ENCODE measurements around the gene ERP44.
A peak's percentile ranks its signal among the peaks of the same experiment; 100 is the strongest.

Gene ERP44

GRCh38 chr9:99966716-99967115 is 132.1 kb downstream of the ERP44 start:
- Histone ChIP-seq H3K27ac (ENCODE audit: low read depth, low read length) (no peak overlapping the region), H3K4me1 (ENCODE audit: control insufficient read depth in 5 of 5, insufficient read depth in 5 of 5, low read length in 5 of 5) (no peaks in the 10 kb centered on the region), H3K4me3 (ENCODE audit: low read depth in 1 of 5, low read length in 5 of 5) (no peak overlapping the region), H3K27me3 (ENCODE audit: control insufficient read depth in 5 of 5, insufficient read depth in 4 of 5, low read length in 5 of 5) (no peaks in the 10 kb centered on the region), H3K9me3 (ENCODE audit: control insufficient read depth in 5 of 5, low read length in 5 of 5) (no peaks in the 10 kb centered on the region), H3K36me3 (ENCODE audit: control insufficient read depth in 5 of 5, insufficient read depth in 5 of 5, low read length in 5 of 5) (peaks cover 27 to 38% (median 33%) of the 10 kb centered on the region in 5 donors), H3K9ac (ENCODE audit: low read length in 5 of 5) (no peak overlapping the region)

GRCh38 chr9:99966001-99966400 is 132.8 kb downstream of the ERP44 start:
- no peaks in the 10 kb centered on the region for H3K9me3 ChIP-seq (ENCODE audit: control insufficient read depth in 5 of 5, low read length in 5 of 5)
- H3K9ac ChIP-seq (ENCODE audit: low read length in 5 of 5), result no peak overlapping the region
- H3K4me1 ChIP-seq (ENCODE audit: control insufficient read depth in 5 of 5, insufficient read depth in 5 of 5, low read length in 5 of 5), result no peaks in the 10 kb centered on the region
- H3K4me3 ChIP-seq (ENCODE audit: low read depth in 1 of 5, low read length in 5 of 5), result no peak overlapping the region
- H3K27ac ChIP-seq (ENCODE audit: low read depth, low read length), result no peak overlapping the region
- peaks cover 30 to 44% (median 39%) of the 10 kb centered on the region in 5 donors for H3K36me3 ChIP-seq (ENCODE audit: control insufficient read depth in 5 of 5, insufficient read depth in 5 of 5, low read length in 5 of 5)
- no peaks in the 10 kb centered on the region for H3K27me3 ChIP-seq (ENCODE audit: control insufficient read depth in 5 of 5, insufficient read depth in 4 of 5, low read length in 5 of 5)

- Histone ChIP-seq H3K4me3 (ENCODE audit: low read depth in 1 of 5, low read length in 5 of 5) (no peak overlapping the region), H3K36me3 (ENCODE audit: control insufficient read depth in 5 of 5, insufficient read depth in 5 of 5, low read length in 5 of 5) (peaks cover 28 to 51% (median 34%) of the 10 kb centered on the region in 5 donors), H3K27me3 (ENCODE audit: control insufficient read depth in 5 of 5, insufficient read depth in 4 of 5, low read length in 5 of 5) (no peaks in the 10 kb centered on the region), H3K27ac (ENCODE audit: low read depth, low read length) (no peak overlapping the region), H3K9me3 (ENCODE audit: control insufficient read depth in 5 of 5, low read length in 5 of 5) (no peaks in the 10 kb centered on the region), H3K4me1 (ENCODE audit: control insufficient read depth in 5 of 5, insufficient read depth in 5 of 5, low read length in 5 of 5) (no peaks in the 10 kb centered on the region), H3K9ac (ENCODE audit: low read length in 5 of 5) (no peak overlapping the region)
Observed at GRCh38 chr9:99964336-99964735, 134.5 kb downstream of the ERP44 start.

- no peak overlapping the region for H3K4me3 ChIP-seq (ENCODE audit: low read depth in 1 of 5, low read length in 5 of 5)
- no peak overlapping the region for H3K9ac ChIP-seq (ENCODE audit: low read length in 5 of 5)
- H3K4me1 ChIP-seq (ENCODE audit: control insufficient read depth in 5 of 5, insufficient read depth in 5 of 5, low read length in 5 of 5), result no peaks in the 10 kb centered on the region
- no peaks in the 10 kb centered on the region for H3K27me3 ChIP-seq (ENCODE audit: control insufficient read depth in 5 of 5, insufficient read depth in 4 of 5, low read length in 5 of 5)
- no peak overlapping the region for H3K27ac ChIP-seq (ENCODE audit: low read depth, low read length)
- H3K9me3 ChIP-seq (ENCODE audit: control insufficient read depth in 5 of 5, low read length in 5 of 5), result no peaks in the 10 kb centered on the region
- peaks cover 16 to 40% (median 24%) of the 10 kb centered on the region in 5 donors for H3K36me3 ChIP-seq (ENCODE audit: control insufficient read depth in 5 of 5, insufficient read depth in 5 of 5, low read length in 5 of 5)
Observed at GRCh38 chr9:99962680-99963261, 136.0 kb downstream of the ERP44 start.

GRCh38 chr9:99955606-99956005 is 143.2 kb downstream of the ERP44 start:
- Histone ChIP-seq H3K27me3 (ENCODE audit: control insufficient read depth in 5 of 5, insufficient read depth in 4 of 5, low read length in 5 of 5) (no peaks in the 10 kb centered on the region), H3K4me3 (ENCODE audit: low read depth in 1 of 5, low read length in 5 of 5) (no peak overlapping the region), H3K27ac (ENCODE audit: low read depth, low read length) (no peak overlapping the region), H3K9ac (ENCODE audit: low read length in 5 of 5) (no peak overlapping the region), H3K36me3 (ENCODE audit: control insufficient read depth in 5 of 5, insufficient read depth in 5 of 5, low read length in 5 of 5) (peaks cover 3 to 29% (median 5%) of the 10 kb centered on the region in 5 donors), H3K4me1 (ENCODE audit: control insufficient read depth in 5 of 5, insufficient read depth in 5 of 5, low read length in 5 of 5) (no peaks in the 10 kb centered on the region), H3K9me3 (ENCODE audit: control insufficient read depth in 5 of 5, low read length in 5 of 5) (no peaks in the 10 kb centered on the region)

GRCh38 chr9:99954819-99955218 is 144.0 kb downstream of the ERP44 start:
- H3K36me3 ChIP-seq (ENCODE audit: control insufficient read depth in 5 of 5, insufficient read depth in 5 of 5, low read length in 5 of 5), result peaks cover 2 to 27% (median 4%) of the 10 kb centered on the region in 5 donors
- no peaks in the 10 kb centered on the region for H3K9me3 ChIP-seq (ENCODE audit: control insufficient read depth in 5 of 5, low read length in 5 of 5)
- no peak overlapping the region for H3K27ac ChIP-seq (ENCODE audit: low read depth, low read length)
- H3K9ac ChIP-seq (ENCODE audit: low read length in 5 of 5), result no peak overlapping the region
- no peak overlapping the region for H3K4me3 ChIP-seq (ENCODE audit: low read depth in 1 of 5, low read length in 5 of 5)
- no peaks in the 10 kb centered on the region for H3K4me1 ChIP-seq (ENCODE audit: control insufficient read depth in 5 of 5, insufficient read depth in 5 of 5, low read length in 5 of 5)
- no peaks in the 10 kb centered on the region for H3K27me3 ChIP-seq (ENCODE audit: control insufficient read depth in 5 of 5, insufficient read depth in 4 of 5, low read length in 5 of 5)

- peak overlapping the region in 1 of 5 donors; percentile 4 for H3K9ac ChIP-seq (ENCODE audit: low read length in 5 of 5)
- H3K27ac ChIP-seq (ENCODE audit: low read depth, low read length), result no peak overlapping the region
Observed at GRCh38 chr9:99953861-99954507, 144.8 kb downstream of the ERP44 start.

GRCh38 chr9:99948896-99949295 is 149.9 kb downstream of the ERP44 start:
- no peaks in the 10 kb centered on the region for H3K9me3 ChIP-seq (ENCODE audit: control insufficient read depth in 5 of 5, low read length in 5 of 5)
- no peaks in the 10 kb centered on the region for H3K27me3 ChIP-seq (ENCODE audit: control insufficient read depth in 5 of 5, insufficient read depth in 4 of 5, low read length in 5 of 5)
- no peak overlapping the region for H3K27ac ChIP-seq (ENCODE audit: low read depth, low read length)
- no peak overlapping the region for H3K9ac ChIP-seq (ENCODE audit: low read length in 5 of 5)
- peaks cover 0 to 16% (median 4%) of the 10 kb centered on the region in 5 donors for H3K36me3 ChIP-seq (ENCODE audit: control insufficient read depth in 5 of 5, insufficient read depth in 5 of 5, low read length in 5 of 5)
- no peak overlapping the region for H3K4me3 ChIP-seq (ENCODE audit: low read depth in 1 of 5, low read length in 5 of 5)
- no peaks in the 10 kb centered on the region for H3K4me1 ChIP-seq (ENCODE audit: control insufficient read depth in 5 of 5, insufficient read depth in 5 of 5, low read length in 5 of 5)

More at GRCh38 chr9:99953861-99954507, 144.8 kb downstream of the ERP44 start:
- H3K4me1 ChIP-seq (ENCODE audit: control insufficient read depth in 5 of 5, insufficient read depth in 5 of 5, low read length in 5 of 5), result no peaks in the 10 kb centered on the region
- peaks cover 0 to 27% (median 4%) of the 10 kb centered on the region in 5 donors for H3K36me3 ChIP-seq (ENCODE audit: control insufficient read depth in 5 of 5, insufficient read depth in 5 of 5, low read length in 5 of 5)
- H3K9me3 ChIP-seq (ENCODE audit: control insufficient read depth in 5 of 5, low read length in 5 of 5), result no peaks in the 10 kb centered on the region
- no peaks in the 10 kb centered on the region for H3K27me3 ChIP-seq (ENCODE audit: control insufficient read depth in 5 of 5, insufficient read depth in 4 of 5, low read length in 5 of 5)
- no peak overlapping the region for H3K4me3 ChIP-seq (ENCODE audit: low read depth in 1 of 5, low read length in 5 of 5)

GRCh38 chr9:99948482-99948881 is 150.3 kb downstream of the ERP44 start:
- no peaks in the 10 kb centered on the region for H3K27me3 ChIP-seq (ENCODE audit: control insufficient read depth in 5 of 5, insufficient read depth in 4 of 5, low read length in 5 of 5)
- no peak overlapping the region for H3K9ac ChIP-seq (ENCODE audit: low read length in 5 of 5)
- peaks cover 0 to 16% (median 4%) of the 10 kb centered on the region in 5 donors for H3K36me3 ChIP-seq (ENCODE audit: control insufficient read depth in 5 of 5, insufficient read depth in 5 of 5, low read length in 5 of 5)
- no peak overlapping the region for H3K4me3 ChIP-seq (ENCODE audit: low read depth in 1 of 5, low read length in 5 of 5)
- no peaks in the 10 kb centered on the region for H3K4me1 ChIP-seq (ENCODE audit: control insufficient read depth in 5 of 5, insufficient read depth in 5 of 5, low read length in 5 of 5)
- no peak overlapping the region for H3K27ac ChIP-seq (ENCODE audit: low read depth, low read length)
- no peaks in the 10 kb centered on the region for H3K9me3 ChIP-seq (ENCODE audit: control insufficient read depth in 5 of 5, low read length in 5 of 5)

GRCh38 chr9:99947395-99947794 is 151.4 kb downstream of the ERP44 start:
- H3K27me3 ChIP-seq (ENCODE audit: control insufficient read depth in 5 of 5, insufficient read depth in 4 of 5, low read length in 5 of 5), result no peaks in the 10 kb centered on the region
- no peak overlapping the region for H3K9ac ChIP-seq (ENCODE audit: low read length in 5 of 5)
- H3K4me1 ChIP-seq (ENCODE audit: control insufficient read depth in 5 of 5, insufficient read depth in 5 of 5, low read length in 5 of 5), result no peaks in the 10 kb centered on the region
- H3K36me3 ChIP-seq (ENCODE audit: control insufficient read depth in 5 of 5, insufficient read depth in 5 of 5, low read length in 5 of 5), result peaks cover 0 to 11% (median 4%) of the 10 kb centered on the region in 5 donors
- no peak overlapping the region for H3K27ac ChIP-seq (ENCODE audit: low read depth, low read length)
- no peaks in the 10 kb centered on the region for H3K9me3 ChIP-seq (ENCODE audit: control insufficient read depth in 5 of 5, low read length in 5 of 5)
- H3K4me3 ChIP-seq (ENCODE audit: low read depth in 1 of 5, low read length in 5 of 5), result no peak overlapping the region

All from subcutaneous abdominal adipose tissue (tissue), 5 donors.